Activated CD4-positive, alpha-beta memory T cell treated with anti-CD3 and anti-CD28 coated beads, Interleukin-2, amount 10 ng/mL, durations not matched to agents 7 days and 5 days (primary cell): Measurements from ENCODE around the gene EPSTI1. TPM values are rescaled to one million over a fixed set of nuclear protein-coding genes. Genes with fewer than 3 reads are reported as not detected.

Experiments used
- CTCF ChIA-PET: fragments of 350-600 bp; sonication (Branson Sonifier 250); formaldehyde crosslinking; loops from one replicate; lab custom pipeline; 2021; ENCODE audit warnings: antibody characterized with exemption, inconsistent platforms; lab: Charles Lee
- POLR2A ChIA-PET: fragments of 350-600 bp; sonication (Branson Sonifier 250); formaldehyde crosslinking; loops from one replicate; lab custom pipeline; 2021; ENCODE audit warnings: antibody characterized with exemption; lab: Charles Lee
- DNase-seq: peaks from one replicate; pipeline ENCODE4 v3.0.0-alpha.2; 2020
- H3K27ac Mint-ChIP-seq: one replicate; pipeline ENCODE4 v1.8.0; 2021; ENCODE audit warnings: mild to moderate bottlenecking, mixed read lengths
- H3K27me3 Mint-ChIP-seq: one replicate; pipeline ENCODE4 v1.8.0; 2021; ENCODE audit warnings: mixed read lengths
- H3K36me3 Mint-ChIP-seq: one replicate; pipeline ENCODE4 v1.8.0; 2021; ENCODE audit warnings: low read depth, mixed read lengths
- H3K4me1 Mint-ChIP-seq: one replicate; pipeline ENCODE4 v1.8.0; 2021; ENCODE audit warnings: mixed read lengths
- H3K4me3 Mint-ChIP-seq: one replicate; pipeline ENCODE4 v1.8.0; 2021; ENCODE audit warnings: mild to moderate bottlenecking, mixed read lengths
- H3K9me3 Mint-ChIP-seq: one replicate; pipeline ENCODE4 v1.8.0; 2021; ENCODE audit warnings: mixed read lengths
- total RNA-seq, 2 experiments: library from RNA; stranded (reverse); gene quantifications; one replicate each; pipeline ENCODE4 v1.2.3, GENCODE V29; 2021

Gene EPSTI1
- total RNA-seq, 2 experiments from 2014 or later = 128 to 135 TPM

GRCh38 chr13:42981853-42982252 lies 10.2 kb downstream of the EPSTI1 start:
- Mint-ChIP-seq H3K36me3 (peaks cover 80% of the 10 kb centered on the region), H3K27ac (no peak overlapping the region), H3K4me3 (no peak overlapping the region), H3K4me1 (peaks cover 47% of the 10 kb centered on the region), H3K9me3 (peaks cover 4% of the 10 kb centered on the region), H3K27me3 (no peaks in the 10 kb centered on the region)
- POLR2A ChIA-PET = no interaction called here
- CTCF ChIA-PET = no interaction called here
- DNase-seq = no peak

GRCh38 chr13:42981317-42981716 lies 10.7 kb downstream of the EPSTI1 start:
- peaks cover 4% of the 10 kb centered on the region for H3K9me3 Mint-ChIP-seq
- CTCF ChIA-PET = no interaction called here
- peaks cover 83% of the 10 kb centered on the region for H3K36me3 Mint-ChIP-seq
- peaks cover 46% of the 10 kb centered on the region for H3K4me1 Mint-ChIP-seq
- H3K27me3 Mint-ChIP-seq = no peaks in the 10 kb centered on the region
- H3K27ac Mint-ChIP-seq = no peak overlapping the region
- no peak for DNase-seq
- POLR2A ChIA-PET = interaction anchor here (0.6 kb wide), 1 partner anchor 867 kb away, joined by 4 read pairs; no protein-coding TSS in a partner anchor
- H3K4me3 Mint-ChIP-seq = no peak overlapping the region

- H3K9me3 Mint-ChIP-seq = peaks cover 4% of the 10 kb centered on the region
- H3K27ac Mint-ChIP-seq = no peak overlapping the region
- peaks cover 25% of the 10 kb centered on the region for H3K4me1 Mint-ChIP-seq
- no peaks in the 10 kb centered on the region for H3K27me3 Mint-ChIP-seq
- DNase-seq = no peak
- POLR2A ChIA-PET = no interaction called here
- CTCF ChIA-PET = no interaction called here
- no peak overlapping the region for H3K4me3 Mint-ChIP-seq
- peaks cover 72% of the 10 kb centered on the region for H3K36me3 Mint-ChIP-seq
These were observed 14.8 kb downstream of the EPSTI1 start for GRCh38 chr13:42977219-42977659.

GRCh38 chr13:42976066-42976465 lies 16.0 kb downstream of the EPSTI1 start:
- H3K27ac Mint-ChIP-seq = no peak overlapping the region
- POLR2A ChIA-PET = interaction anchor here (1.3 kb wide), 1 partner anchor 16 kb away, joined by 5 read pairs; the partner anchor contains the start of gene EPSTI1
- CTCF ChIA-PET = no interaction called here

GRCh38 chr13:42973581-42973980 lies 18.5 kb downstream of the EPSTI1 start:
- DNase-seq = no peak
- H3K4me1 Mint-ChIP-seq = peaks cover 38% of the 10 kb centered on the region
- ChIA-PET CTCF (no interaction called here), POLR2A (interaction anchor here (0.6 to 0.9 kb wide), 2 partner anchors 17 to 19 kb away, joined by 3 read pairs; no protein-coding TSS in a partner anchor)
- H3K27ac Mint-ChIP-seq = no peak overlapping the region
- H3K27me3 Mint-ChIP-seq = no peaks in the 10 kb centered on the region
- H3K36me3 Mint-ChIP-seq = peaks cover 75% of the 10 kb centered on the region
- H3K4me3 Mint-ChIP-seq = no peak overlapping the region
- peaks cover 4% of the 10 kb centered on the region for H3K9me3 Mint-ChIP-seq

More at GRCh38 chr13:42976066-42976465, 16.0 kb downstream of the EPSTI1 start:
- peaks cover 71% of the 10 kb centered on the region for H3K36me3 Mint-ChIP-seq
- peaks cover 4% of the 10 kb centered on the region for H3K9me3 Mint-ChIP-seq
- no peak for DNase-seq
- H3K27me3 Mint-ChIP-seq = no peaks in the 10 kb centered on the region
- no peak overlapping the region for H3K4me3 Mint-ChIP-seq
- peaks cover 28% of the 10 kb centered on the region for H3K4me1 Mint-ChIP-seq

GRCh38 chr13:42971691-42972347 lies 20.2 kb downstream of the EPSTI1 start:
- Mint-ChIP-seq H3K4me3 (no peak overlapping the region), H3K4me1 (peaks cover 29% of the 10 kb centered on the region), H3K27ac (no peak overlapping the region), H3K9me3 (no peaks in the 10 kb centered on the region), H3K27me3 (no peaks in the 10 kb centered on the region), H3K36me3 (peaks cover 73% of the 10 kb centered on the region)
- ChIA-PET CTCF (interaction anchor here (1.0 to 2.1 kb wide), 3 partner anchors 16 to 113 kb away, joined by 3 to 14 read pairs (median 5); partner anchors contain the start of gene EPSTI1), POLR2A (interaction anchor here (2.0 kb wide), 1 partner anchor 20 kb away, joined by 19 read pairs; the partner anchor contains the start of gene EPSTI1)
- DNase-seq = no peak

- peak; percentile 48 for DNase-seq
- peaks cover 66% of the 10 kb centered on the region for H3K36me3 Mint-ChIP-seq
- no peaks in the 10 kb centered on the region for H3K27me3 Mint-ChIP-seq
- H3K4me3 Mint-ChIP-seq = no peak overlapping the region
- H3K4me1 Mint-ChIP-seq = peaks cover 29% of the 10 kb centered on the region
- ChIA-PET POLR2A (interaction anchor here (2.0 kb wide), 1 partner anchor 21 kb away, joined by 19 read pairs; the partner anchor contains the start of gene EPSTI1), CTCF (interaction anchor here (1.0 to 2.1 kb wide), 3 partner anchors 17 to 113 kb away, joined by 3 to 14 read pairs (median 5); partner anchors contain the start of gene EPSTI1)
- no peaks in the 10 kb centered on the region for H3K9me3 Mint-ChIP-seq
- no peak overlapping the region for H3K27ac Mint-ChIP-seq
These were observed 21.0 kb downstream of the EPSTI1 start for GRCh38 chr13:42970824-42971690.

- Mint-ChIP-seq H3K4me3 (no peak overlapping the region), H3K4me1 (peaks cover 28% of the 10 kb centered on the region), H3K9me3 (no peaks in the 10 kb centered on the region), H3K27me3 (no peaks in the 10 kb centered on the region), H3K36me3 (peaks cover 61% of the 10 kb centered on the region), H3K27ac (peak overlapping the region; percentile 49)
- CTCF ChIA-PET = interaction anchor here (0.7 to 2.1 kb wide), 17 partner anchors 10 to 834 kb away, joined by 3 to 10 read pairs (median 4); partner anchors contain the start of genes DNAJC15 and EPSTI1
- DNase-seq = peak; percentile 79
- POLR2A ChIA-PET = interaction anchor here (1.1 to 2.4 kb wide), 2 partner anchors 21 to 105 kb away, joined by 3 to 13 read pairs; no protein-coding TSS in a partner anchor
These were observed 22.4 kb downstream of the EPSTI1 start for GRCh38 chr13:42969565-42970172.

GRCh38 chr13:42968906-42969305 lies 23.1 kb downstream of the EPSTI1 start:
- no peaks in the 10 kb centered on the region for H3K27me3 Mint-ChIP-seq
- peaks cover 28% of the 10 kb centered on the region for H3K4me1 Mint-ChIP-seq
- no peak for DNase-seq
- ChIA-PET POLR2A (interaction anchor here (2.4 kb wide), 1 partner anchor 22 kb away, joined by 13 read pairs; no protein-coding TSS in a partner anchor), CTCF (interaction anchor here (0.7 to 2.1 kb wide), 12 partner anchors 14 to 913 kb away, joined by 3 to 10 read pairs (median 4); partner anchors contain the start of gene DNAJC15)
- H3K9me3 Mint-ChIP-seq = no peaks in the 10 kb centered on the region
- no peak overlapping the region for H3K4me3 Mint-ChIP-seq
- H3K36me3 Mint-ChIP-seq = peaks cover 60% of the 10 kb centered on the region
- H3K27ac Mint-ChIP-seq = no peak overlapping the region

GRCh38 chr13:42967660-42968059 lies 24.4 kb downstream of the EPSTI1 start:
- Mint-ChIP-seq H3K4me1 (peaks cover 28% of the 10 kb centered on the region), H3K36me3 (peaks cover 68% of the 10 kb centered on the region), H3K27me3 (no peaks in the 10 kb centered on the region), H3K27ac (no peak overlapping the region), H3K9me3 (no peaks in the 10 kb centered on the region), H3K4me3 (no peak overlapping the region)
- ChIA-PET POLR2A (no interaction called here), CTCF (interaction anchor here (0.6 to 1.5 kb wide), 4 partner anchors 12 to 117 kb away, joined by 3 to 5 read pairs (median 4); no protein-coding TSS in a partner anchor)
- DNase-seq = no peak

GRCh38 chr13:42965281-42965680 lies 26.8 kb downstream of the EPSTI1 start:
- ChIA-PET POLR2A (no interaction called here), CTCF (no interaction called here)
- Mint-ChIP-seq H3K36me3 (peaks cover 66% of the 10 kb centered on the region), H3K9me3 (no peaks in the 10 kb centered on the region), H3K27me3 (no peaks in the 10 kb centered on the region), H3K4me1 (peaks cover 12% of the 10 kb centered on the region), H3K27ac (no peak overlapping the region), H3K4me3 (no peak overlapping the region)
- no peak for DNase-seq

- Mint-ChIP-seq H3K36me3 (peaks cover 67% of the 10 kb centered on the region), H3K4me1 (peaks cover 8% of the 10 kb centered on the region), H3K9me3 (no peaks in the 10 kb centered on the region), H3K4me3 (no peak overlapping the region), H3K27me3 (no peaks in the 10 kb centered on the region), H3K27ac (no peak overlapping the region)
- ChIA-PET CTCF (no interaction called here), POLR2A (no interaction called here)
- no peak for DNase-seq
These were observed 27.3 kb downstream of the EPSTI1 start for GRCh38 chr13:42964761-42965161.
